Fibroblast of lung (primary cell): ENCODE data around the gene POLR1E.

Experiments used
- CTCF ChIP-seq, 2 donors: IDR thresholded peaks in 1 of 2; conservative IDR thresholded peaks in 1 of 2; 1 replicate in 1 of 2; 2 replicates in 1 of 2; pipeline ENCODE4 v1.5.1; 2011 to 2012; ENCODE audit warnings: low read length in 2 of 2, control low read depth in 1 of 2, inconsistent platforms in 1 of 2, low read depth in 1 of 2, mild to moderate bottlenecking in 1 of 2
- EZH2 ChIP-seq: IDR thresholded peaks from 2 replicates; pipeline ENCODE4 v1.5.1; 2012; ENCODE audit warnings: low read length, control low read depth, mild to moderate bottlenecking; ENCODE audit errors: missing control alignments

DNA sequence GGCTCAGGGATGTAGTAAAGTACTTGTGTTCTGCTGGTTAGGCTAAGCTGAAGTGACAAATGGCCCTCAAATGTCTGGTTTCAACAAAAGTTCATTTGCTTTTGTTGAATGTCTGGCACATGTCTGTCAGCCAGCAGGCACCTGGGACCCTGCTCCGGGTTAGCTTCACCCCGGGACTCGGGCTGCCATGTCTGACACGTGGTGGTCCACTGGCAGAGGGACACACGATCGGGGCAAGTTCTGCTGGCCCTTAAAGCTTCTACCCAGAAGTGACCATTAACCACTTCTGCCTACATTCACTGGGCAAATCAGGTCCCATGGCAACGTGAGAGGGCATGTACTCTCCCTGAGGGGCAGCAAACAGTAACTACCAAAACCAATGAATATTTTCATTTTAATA is 23.8 kb downstream of the POLR1E start:
- no peak for TF ChIP-seq EZH2
- TF ChIP-seq CTCF (conservative IDR thresholded peaks at IDR 0.05 in 1 of 2, IDR thresholded peaks at IDR 0.05 in 1 of 2; ENCODE audit: low read depth in 1 of 2, low read length in 2 of 2) = no peak
